ENCODE measurements around the gene MAP3K2. TPM values are rescaled to one million over a fixed set of nuclear protein-coding genes. Genes with fewer than 3 reads are reported as not detected.

The MAP3K2 gene
- total RNA-seq, 2 experiments from 2014 or later: 103 to 105 TPM

DNA sequence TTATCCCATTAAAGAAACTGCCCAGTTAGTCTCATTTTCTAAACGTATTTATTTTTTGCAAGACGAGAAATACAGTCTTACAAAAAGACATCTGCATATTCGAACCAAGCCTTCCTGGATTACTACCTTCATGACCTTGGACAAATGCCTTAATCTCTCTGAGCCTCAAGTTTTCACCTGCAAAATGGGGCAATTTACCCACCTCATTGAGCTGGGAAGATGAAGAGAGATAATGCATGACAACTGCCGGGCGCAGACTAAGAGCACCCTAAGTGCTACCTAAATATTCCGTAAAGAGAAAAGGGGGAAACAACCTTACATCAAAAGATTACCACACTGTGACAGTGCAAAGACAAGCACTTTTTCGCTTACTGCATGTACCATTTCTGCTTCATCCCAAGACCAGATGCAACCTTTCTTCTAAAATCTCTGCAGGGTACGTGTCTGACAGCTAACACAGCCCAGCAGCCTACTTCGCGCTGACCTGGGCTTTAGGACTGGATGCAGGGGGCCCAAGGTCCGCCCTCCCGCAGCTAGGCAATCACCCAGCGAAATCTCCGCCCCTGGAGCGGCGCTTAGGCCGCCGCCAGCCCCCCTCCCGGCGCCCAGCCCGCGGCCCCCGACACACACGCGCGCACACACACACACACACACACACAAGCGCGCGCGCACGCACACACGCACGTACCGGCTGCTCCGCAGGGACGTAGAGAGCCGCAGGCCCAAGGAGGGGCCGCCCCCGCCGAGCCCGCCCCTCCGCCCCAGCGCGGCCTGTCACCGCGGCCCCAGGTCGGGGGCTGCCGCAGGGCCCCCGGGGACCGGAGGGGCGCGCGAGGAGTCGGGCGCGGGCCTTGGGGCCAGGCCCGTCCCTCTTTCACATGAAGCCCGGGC lies 766 bp downstream of the MAP3K2 start:
- no peaks in the 10 kb centered on the region for H3K9me3 ChIP-seq (ENCODE audit: control insufficient read depth in 1 of 2, insufficient read depth in 1 of 2, low read length in 2 of 2)
- peak overlapping the region; percentile 82 for H3K4me3 ChIP-seq (ENCODE audit: low read length)
- Mint-ChIP-seq H3K27me3 (no peaks in the 10 kb centered on the region), H3K27ac (peak overlapping the region; percentile 100), H3K4me1 (ENCODE audit: low read depth) (peaks cover 77% of the 10 kb centered on the region), H3K4me3 (peak overlapping the region; percentile 98), H3K36me3 (ENCODE audit: low read depth) (peaks cover 49% of the 10 kb centered on the region), H3K9me3 (no peaks in the 10 kb centered on the region)
- DNase-seq (peak; percentile 65 to 92 (median 80)), ATAC-seq (ENCODE audit: poor library complexity) (peak; percentile 63)
- CTCF ChIA-PET: interaction anchor here (4.4 kb wide), 1 partner anchor 29 kb away, joined by 29 read pairs; no protein-coding TSS in a partner anchor
- H3K36me3 ChIP-seq (ENCODE audit: insufficient read depth, low read length): no peaks in the 10 kb centered on the region
- POLR2A ChIA-PET: interaction anchor here (0.6 to 1.1 kb wide), 5 partner anchors 9 to 315 kb away, joined by 3 to 6 read pairs (median 4); no protein-coding TSS in a partner anchor
- intact Hi-C loops (cut with DNase I, micrococcal nuclease): loop anchor here (1.0 to 10.0 kb wide), 5 partner anchors 29 to 640 kb away; partner anchors contain the start of genes AMMECR1L (in 1 of the 2), ERCC3 (in 1 of the 2), IWS1 (in 1 of the 2) and SAP130 (in 1 of the 2)
- peaks cover 38% of the 10 kb centered on the region for H3K4me1 ChIP-seq (ENCODE audit: insufficient read depth, low read length)
- TF ChIP-seq, protein P1, sequence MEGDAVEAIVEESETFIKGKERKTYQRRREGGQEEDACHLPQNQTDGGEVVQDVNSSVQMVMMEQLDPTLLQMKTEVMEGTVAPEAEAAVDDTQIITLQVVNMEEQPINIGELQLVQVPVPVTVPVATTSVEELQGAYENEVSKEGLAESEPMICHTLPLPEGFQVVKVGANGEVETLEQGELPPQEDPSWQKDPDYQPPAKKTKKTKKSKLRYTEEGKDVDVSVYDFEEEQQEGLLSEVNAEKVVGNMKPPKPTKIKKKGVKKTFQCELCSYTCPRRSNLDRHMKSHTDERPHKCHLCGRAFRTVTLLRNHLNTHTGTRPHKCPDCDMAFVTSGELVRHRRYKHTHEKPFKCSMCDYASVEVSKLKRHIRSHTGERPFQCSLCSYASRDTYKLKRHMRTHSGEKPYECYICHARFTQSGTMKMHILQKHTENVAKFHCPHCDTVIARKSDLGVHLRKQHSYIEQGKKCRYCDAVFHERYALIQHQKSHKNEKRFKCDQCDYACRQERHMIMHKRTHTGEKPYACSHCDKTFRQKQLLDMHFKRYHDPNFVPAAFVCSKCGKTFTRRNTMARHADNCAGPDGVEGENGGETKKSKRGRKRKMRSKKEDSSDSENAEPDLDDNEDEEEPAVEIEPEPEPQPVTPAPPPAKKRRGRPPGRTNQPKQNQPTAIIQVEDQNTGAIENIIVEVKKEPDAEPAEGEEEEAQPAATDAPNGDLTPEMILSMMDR (IDR thresholded peaks at IDR 0.05): no peak
- H3K27ac ChIP-seq (ENCODE audit: low read depth in 1 of 2, low read length in 2 of 2): peak overlapping the region; percentile 98 to 100
- no peaks in the 10 kb centered on the region for H3K27me3 ChIP-seq (ENCODE audit: control insufficient read depth in 1 of 2, insufficient read depth in 2 of 2, low read length in 2 of 2)

GRCh38 chr2:127386246-127386645 lies 1.5 kb downstream of the MAP3K2 start:
- Histone ChIP-seq H3K27ac (ENCODE audit: low read depth in 1 of 2, low read length in 2 of 2) (no peak overlapping the region), H3K27me3 (ENCODE audit: control insufficient read depth in 1 of 2, insufficient read depth in 2 of 2, low read length in 2 of 2) (no peaks in the 10 kb centered on the region), H3K4me3 (ENCODE audit: low read length) (peak overlapping the region; percentile 82), H3K36me3 (ENCODE audit: insufficient read depth, low read length) (no peaks in the 10 kb centered on the region), H3K9me3 (ENCODE audit: control insufficient read depth in 1 of 2, insufficient read depth in 1 of 2, low read length in 2 of 2) (no peaks in the 10 kb centered on the region), H3K4me1 (ENCODE audit: insufficient read depth, low read length) (peaks cover 38% of the 10 kb centered on the region)
- peak in 2 of 14 experiments; percentile 21 to 35 for DNase-seq
- Mint-ChIP-seq H3K4me1 (ENCODE audit: low read depth) (peaks cover 85% of the 10 kb centered on the region), H3K36me3 (ENCODE audit: low read depth) (peaks cover 49% of the 10 kb centered on the region), H3K9me3 (no peaks in the 10 kb centered on the region), H3K27me3 (no peaks in the 10 kb centered on the region), H3K27ac (peak overlapping the region; percentile 100), H3K4me3 (peak overlapping the region; percentile 98)
- CTCF ChIA-PET: interaction anchor here (1.5 kb wide), 1 partner anchor 30 kb away, joined by 8 read pairs; no protein-coding TSS in a partner anchor
- intact Hi-C loops (cut with DNase I, micrococcal nuclease): loop anchor here in 1 of 2 experiments (5.0 to 10.0 kb wide), 3 partner anchors 91 to 641 kb away; partner anchors contain the start of genes AMMECR1L, ERCC3 and SAP130
- ATAC-seq (ENCODE audit: poor library complexity): no peak
- TF ChIP-seq, protein P1 (IDR thresholded peaks at IDR 0.05): no peak
- POLR2A ChIA-PET: interaction anchor here (0.6 to 1.1 kb wide), 4 partner anchors 8 to 294 kb away, joined by 3 to 6 read pairs (median 4); no protein-coding TSS in a partner anchor

DNA sequence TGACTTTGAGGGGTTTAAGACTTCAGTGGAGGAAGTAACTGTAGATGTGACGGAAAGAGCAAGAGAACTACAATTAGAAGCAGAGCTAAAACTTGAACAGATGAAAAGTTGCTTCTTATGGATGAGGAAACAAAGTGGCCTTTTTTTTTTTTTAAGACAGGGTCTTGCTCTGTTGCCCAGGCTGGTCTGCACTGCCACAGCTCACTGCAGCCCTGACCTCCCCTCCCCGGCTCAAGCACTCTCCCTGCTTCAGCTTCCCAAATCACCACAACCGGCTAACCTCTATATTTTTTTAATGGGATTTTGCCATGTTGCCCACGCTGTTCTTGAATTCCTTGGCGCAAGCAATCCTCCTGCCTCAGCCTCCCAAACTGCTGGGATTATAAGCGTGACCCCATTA lies 3.2 kb downstream of the MAP3K2 start:
- POLR2A ChIA-PET: no interaction called here
- H3K9me3 Mint-ChIP-seq: no peaks in the 10 kb centered on the region
- H3K4me3 ChIP-seq (ENCODE audit: low read length): no peak overlapping the region

More for the DNA sequence above, 3.2 kb downstream of the MAP3K2 start:
- intact Hi-C loops (cut with DNase I, micrococcal nuclease): loop anchor here in 1 of 2 experiments (10.0 kb wide), 2 partner anchors 90 to 500 kb away; partner anchors contain the start of genes AMMECR1L and ERCC3
- H3K27me3 Mint-ChIP-seq: no peaks in the 10 kb centered on the region
- peaks cover 27% of the 10 kb centered on the region for H3K4me1 ChIP-seq (ENCODE audit: insufficient read depth, low read length)
- peaks cover 46% of the 10 kb centered on the region for H3K36me3 Mint-ChIP-seq (ENCODE audit: low read depth)
- H3K4me1 Mint-ChIP-seq (ENCODE audit: low read depth): peaks cover 89% of the 10 kb centered on the region
- CTCF ChIA-PET: no interaction called here
- peak overlapping the region; percentile 66 for H3K27ac Mint-ChIP-seq
- no peaks in the 10 kb centered on the region for H3K9me3 ChIP-seq (ENCODE audit: control insufficient read depth in 1 of 2, insufficient read depth in 1 of 2, low read length in 2 of 2)
- H3K36me3 ChIP-seq (ENCODE audit: insufficient read depth, low read length): no peaks in the 10 kb centered on the region
- no peak overlapping the region for H3K27ac ChIP-seq (ENCODE audit: low read depth in 1 of 2, low read length in 2 of 2)
- ATAC-seq (ENCODE audit: poor library complexity) (no peak), DNase-seq (no peak)
- peak overlapping the region; percentile 76 for H3K4me3 Mint-ChIP-seq
- TF ChIP-seq, protein P1 (IDR thresholded peaks at IDR 0.05): no peak
- no peaks in the 10 kb centered on the region for H3K27me3 ChIP-seq (ENCODE audit: control insufficient read depth in 1 of 2, insufficient read depth in 2 of 2, low read length in 2 of 2)
